Measurements from ENCODE around the gene USP28. TPM values are rescaled to one million over a fixed set of nuclear protein-coding genes. Genes with fewer than 3 reads are reported as not detected.
"Not testable (repeated sequence)": the region's sequence is repeated elsewhere in the genome, so short reads cannot be mapped to it uniquely, and the experiment has no call there.

Gene USP28
- total RNA-seq, 1 experiment from 2014 or later: 88.4 TPM

GRCh38 chr11:113885897-113886296 is 10.5 kb upstream of the USP28 start:
- Histone ChIP-seq H3K36me3 (replicated peaks; ENCODE audit: control insufficient read depth, insufficient read depth, low read length) (no peaks in the 10 kb centered on the region), H3K4me3 (ENCODE audit: insufficient read depth, low read depth, low read length) (no peak overlapping the region), H3K27me3 (ENCODE audit: control insufficient read depth, insufficient read depth, low read length) (no peaks in the 10 kb centered on the region)
- no peak for DNase-seq

- Histone ChIP-seq H3K27me3 (ENCODE audit: control insufficient read depth, insufficient read depth, low read length) (no peaks in the 10 kb centered on the region), H3K36me3 (replicated peaks; ENCODE audit: control insufficient read depth, insufficient read depth, low read length) (no peaks in the 10 kb centered on the region), H3K4me3 (ENCODE audit: insufficient read depth, low read depth, low read length) (no peak overlapping the region)
- peak; percentile 54 for DNase-seq
Measured at GRCh38 chr11:113884361-113884836, 9.0 kb upstream of the USP28 start.

- H3K4me3 ChIP-seq (ENCODE audit: insufficient read depth, low read depth, low read length): no peak overlapping the region
- DNase-seq: no peak
Measured at GRCh38 chr11:113881856-113882255, 6.5 kb upstream of the USP28 start.

GRCh38 chr11:113880971-113881370 is 5.6 kb upstream of the USP28 start:
- Histone ChIP-seq H3K27me3 (ENCODE audit: control insufficient read depth, insufficient read depth, low read length) (no peaks in the 10 kb centered on the region), H3K36me3 (replicated peaks; ENCODE audit: control insufficient read depth, insufficient read depth, low read length) (no peaks in the 10 kb centered on the region)
- no peak for DNase-seq

More at GRCh38 chr11:113881856-113882255, 6.5 kb upstream of the USP28 start:
- no peaks in the 10 kb centered on the region for H3K36me3 ChIP-seq (replicated peaks; ENCODE audit: control insufficient read depth, insufficient read depth, low read length)
- H3K27me3 ChIP-seq (ENCODE audit: control insufficient read depth, insufficient read depth, low read length): no peaks in the 10 kb centered on the region

GRCh38 chr11:113879446-113879845 is 4.1 kb upstream of the USP28 start:
- H3K36me3 ChIP-seq (replicated peaks; ENCODE audit: control insufficient read depth, insufficient read depth, low read length); H3K4me3 ChIP-seq (ENCODE audit: insufficient read depth, low read depth, low read length); H3K27me3 ChIP-seq (ENCODE audit: control insufficient read depth, insufficient read depth, low read length); DNase-seq: not testable (repeated sequence)

More at GRCh38 chr11:113880971-113881370, 5.6 kb upstream of the USP28 start:
- H3K4me3 ChIP-seq (ENCODE audit: insufficient read depth, low read depth, low read length): no peak overlapping the region

GRCh38 chr11:113877670-113878055 is 2.3 kb upstream of the USP28 start:
- H3K27me3 ChIP-seq (ENCODE audit: control insufficient read depth, insufficient read depth, low read length): no peaks in the 10 kb centered on the region
- H3K36me3 ChIP-seq (replicated peaks; ENCODE audit: control insufficient read depth, insufficient read depth, low read length): peaks cover 3% of the 10 kb centered on the region
- DNase-seq: no peak
- H3K4me3 ChIP-seq (ENCODE audit: insufficient read depth, low read depth, low read length): no peak overlapping the region

- no peaks in the 10 kb centered on the region for H3K27me3 ChIP-seq (ENCODE audit: control insufficient read depth, insufficient read depth, low read length)
- H3K36me3 ChIP-seq (replicated peaks; ENCODE audit: control insufficient read depth, insufficient read depth, low read length): peaks cover 3% of the 10 kb centered on the region
- DNase-seq: no peak
- H3K4me3 ChIP-seq (ENCODE audit: insufficient read depth, low read depth, low read length): no peak overlapping the region
Measured at GRCh38 chr11:113876798-113877669, 1.7 kb upstream of the USP28 start.

GRCh38 chr11:113876074-113876797 is 864 bp upstream of the USP28 start:
- peaks cover 5% of the 10 kb centered on the region for H3K36me3 ChIP-seq (replicated peaks; ENCODE audit: control insufficient read depth, insufficient read depth, low read length)
- no peak for DNase-seq
- H3K27me3 ChIP-seq (ENCODE audit: control insufficient read depth, insufficient read depth, low read length): no peaks in the 10 kb centered on the region
- peak overlapping the region; percentile 43 for H3K4me3 ChIP-seq (ENCODE audit: insufficient read depth, low read depth, low read length)

GRCh38 chr11:113874581-113875233 is 665 bp downstream of the USP28 start:
- Histone ChIP-seq H3K36me3 (replicated peaks; ENCODE audit: control insufficient read depth, insufficient read depth, low read length) (peaks cover 11% of the 10 kb centered on the region), H3K4me3 (ENCODE audit: insufficient read depth, low read depth, low read length) (peak overlapping the region; percentile 75), H3K27me3 (ENCODE audit: control insufficient read depth, insufficient read depth, low read length) (no peaks in the 10 kb centered on the region)
- peak; percentile 51 for DNase-seq

- Histone ChIP-seq H3K4me3 (ENCODE audit: insufficient read depth, low read depth, low read length) (peak overlapping the region; percentile 75), H3K36me3 (replicated peaks; ENCODE audit: control insufficient read depth, insufficient read depth, low read length) (peaks cover 13% of the 10 kb centered on the region), H3K27me3 (ENCODE audit: control insufficient read depth, insufficient read depth, low read length) (no peaks in the 10 kb centered on the region)
- no peak for DNase-seq
Measured at GRCh38 chr11:113874096-113874495, 1.3 kb downstream of the USP28 start.

GRCh38 chr11:113873236-113873626 is 2.1 kb downstream of the USP28 start:
- H3K4me3 ChIP-seq (ENCODE audit: insufficient read depth, low read depth, low read length): peak overlapping the region; percentile 75
- DNase-seq: peak; percentile 46
- H3K27me3 ChIP-seq (ENCODE audit: control insufficient read depth, insufficient read depth, low read length): no peaks in the 10 kb centered on the region
- H3K36me3 ChIP-seq (replicated peaks; ENCODE audit: control insufficient read depth, insufficient read depth, low read length): peaks cover 16% of the 10 kb centered on the region

GRCh38 chr11:113871336-113871735 is 4.0 kb downstream of the USP28 start:
- Histone ChIP-seq H3K4me3 (ENCODE audit: insufficient read depth, low read depth, low read length) (no peak overlapping the region), H3K27me3 (ENCODE audit: control insufficient read depth, insufficient read depth, low read length) (no peaks in the 10 kb centered on the region), H3K36me3 (replicated peaks; ENCODE audit: control insufficient read depth, insufficient read depth, low read length) (peaks cover 20% of the 10 kb centered on the region)
- DNase-seq: no peak

- no peak for DNase-seq
- Histone ChIP-seq H3K36me3 (replicated peaks; ENCODE audit: control insufficient read depth, insufficient read depth, low read length) (peaks cover 24% of the 10 kb centered on the region), H3K4me3 (ENCODE audit: insufficient read depth, low read depth, low read length) (no peak overlapping the region), H3K27me3 (ENCODE audit: control insufficient read depth, insufficient read depth, low read length) (no peaks in the 10 kb centered on the region)
Measured at GRCh38 chr11:113867843-113868503, 7.4 kb downstream of the USP28 start.

GRCh38 chr11:113865873-113866272 is 9.5 kb downstream of the USP28 start:
- H3K4me3 ChIP-seq (ENCODE audit: insufficient read depth, low read depth, low read length): no peak overlapping the region
- no peak for DNase-seq
- H3K36me3 ChIP-seq (replicated peaks; ENCODE audit: control insufficient read depth, insufficient read depth, low read length): peaks cover 15% of the 10 kb centered on the region
- H3K27me3 ChIP-seq (ENCODE audit: control insufficient read depth, insufficient read depth, low read length): no peaks in the 10 kb centered on the region

Measured in H7 (cell line).